ENCODE results near the gene ANKRD52. TPM values are rescaled to one million over a fixed set of nuclear protein-coding genes. Genes with fewer than 3 reads are reported as not detected.
A peak's percentile ranks its signal among the peaks of the same experiment; 100 is the strongest.

ANKRD52 gene
- total RNA-seq, 1 donor from 2014 or later, result 68.0 TPM

DNA sequence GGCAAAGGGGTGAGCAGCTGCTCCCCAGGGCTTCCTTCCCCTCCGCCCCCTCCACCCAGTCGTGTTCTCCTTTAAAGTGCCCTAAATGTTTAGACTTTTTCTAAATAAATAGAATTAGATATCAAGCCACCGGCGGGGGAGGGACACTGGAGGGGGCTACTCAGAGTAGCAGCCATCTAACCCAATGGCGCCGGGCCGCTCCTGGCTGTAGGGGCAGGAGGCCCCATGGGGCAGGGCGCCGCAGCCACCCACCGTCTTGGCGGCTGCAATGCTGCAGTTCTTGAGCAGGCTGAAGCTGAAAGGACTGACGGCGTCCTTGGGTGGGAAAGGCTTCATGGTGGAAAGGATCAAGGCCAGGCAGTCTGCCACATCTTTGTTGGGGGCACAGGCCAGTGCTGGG, 15.2 kb downstream of the ANKRD52 start:
- Mint-ChIP-seq H3K27me3 (no peaks in the 10 kb centered on the region), H3K27ac (no peak overlapping the region), H3K4me3 (no peak overlapping the region), H3K36me3 (ENCODE audit: low read depth) (peaks cover 39% of the 10 kb centered on the region), H3K4me1 (peaks cover 5% of the 10 kb centered on the region), H3K9me3 (no peaks in the 10 kb centered on the region)
- intact Hi-C loops (cut with micrococcal nuclease), result no loop called here
- no peak for DNase-seq

DNA sequence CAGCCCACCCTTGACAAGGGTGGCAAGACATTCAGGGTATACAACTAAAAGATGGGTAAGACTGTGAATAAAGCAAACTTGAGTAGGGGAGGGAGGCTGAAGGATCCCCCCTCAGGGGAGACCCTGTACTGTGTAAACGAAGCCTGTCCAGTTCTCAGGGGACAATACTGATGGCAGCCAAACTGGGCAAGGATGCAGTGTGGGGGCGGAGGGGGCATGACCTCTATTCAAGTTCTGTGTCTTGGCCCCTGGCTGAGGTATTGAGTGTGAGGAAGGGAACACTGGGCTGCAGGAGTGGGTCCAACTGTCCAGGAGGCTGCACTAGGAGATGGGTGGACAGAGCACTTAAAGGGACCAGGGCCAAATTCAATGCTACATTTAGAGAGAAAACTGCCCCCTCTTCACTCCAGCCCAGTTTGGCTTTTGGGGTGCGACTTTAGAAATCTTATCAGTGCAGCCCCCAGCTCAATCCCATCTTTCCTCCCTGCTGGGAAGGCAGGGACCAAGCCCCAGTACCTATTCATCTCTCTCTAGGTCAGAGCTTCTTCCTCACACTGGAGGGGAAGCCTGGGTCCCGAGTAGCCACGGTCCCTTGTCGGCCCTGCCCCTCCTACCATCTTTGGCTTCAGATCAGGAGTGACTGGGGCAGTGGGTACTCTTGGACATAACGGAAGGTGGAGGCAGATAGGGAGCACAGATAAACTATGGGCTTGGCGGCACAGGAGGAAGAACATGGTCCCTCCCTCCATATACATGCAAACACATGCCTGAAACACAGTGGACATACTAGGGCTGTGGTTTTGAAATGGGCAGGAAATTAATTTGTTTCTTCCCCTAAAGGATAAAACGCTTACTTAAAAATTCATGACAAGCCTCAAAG, 16.5 kb downstream of the ANKRD52 start:
- Mint-ChIP-seq H3K36me3 (ENCODE audit: low read depth) (peaks cover 33% of the 10 kb centered on the region), H3K27ac (peak overlapping the region; percentile 27), H3K9me3 (no peaks in the 10 kb centered on the region), H3K4me3 (no peak overlapping the region), H3K27me3 (no peaks in the 10 kb centered on the region), H3K4me1 (peaks cover 5% of the 10 kb centered on the region)
- intact Hi-C loops (cut with micrococcal nuclease), result no loop called here
- DNase-seq, result no peak

DNA sequence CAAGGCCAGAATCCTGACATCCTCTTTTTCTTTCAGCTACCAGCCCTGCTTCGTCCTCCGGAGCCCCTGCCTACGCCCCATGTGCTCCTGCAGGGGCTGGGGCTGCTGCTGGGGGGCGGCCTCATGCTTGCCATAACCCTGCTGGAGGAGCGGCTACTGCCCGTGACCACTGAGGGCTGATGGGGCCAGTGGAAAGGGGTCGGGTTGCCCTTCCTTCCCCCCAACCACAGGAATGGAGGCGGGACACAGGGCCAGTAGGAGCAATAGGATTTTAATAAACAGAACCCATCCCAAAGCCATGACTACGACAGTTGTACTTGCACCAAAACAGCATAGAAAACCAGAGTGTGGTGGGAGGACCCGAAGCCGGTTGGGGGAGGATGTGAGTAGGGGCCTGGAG, 20.6 kb downstream of the ANKRD52 start:
- H3K27ac Mint-ChIP-seq, result no peak overlapping the region
- H3K36me3 Mint-ChIP-seq (ENCODE audit: low read depth), result peaks cover 17% of the 10 kb centered on the region
- peaks cover 4% of the 10 kb centered on the region for H3K4me1 Mint-ChIP-seq
- no peaks in the 10 kb centered on the region for H3K9me3 Mint-ChIP-seq
- DNase-seq, result no peak
- H3K27me3 Mint-ChIP-seq, result no peaks in the 10 kb centered on the region
- H3K4me3 Mint-ChIP-seq, result no peak overlapping the region
- intact Hi-C loops (cut with micrococcal nuclease), result no loop called here

DNA sequence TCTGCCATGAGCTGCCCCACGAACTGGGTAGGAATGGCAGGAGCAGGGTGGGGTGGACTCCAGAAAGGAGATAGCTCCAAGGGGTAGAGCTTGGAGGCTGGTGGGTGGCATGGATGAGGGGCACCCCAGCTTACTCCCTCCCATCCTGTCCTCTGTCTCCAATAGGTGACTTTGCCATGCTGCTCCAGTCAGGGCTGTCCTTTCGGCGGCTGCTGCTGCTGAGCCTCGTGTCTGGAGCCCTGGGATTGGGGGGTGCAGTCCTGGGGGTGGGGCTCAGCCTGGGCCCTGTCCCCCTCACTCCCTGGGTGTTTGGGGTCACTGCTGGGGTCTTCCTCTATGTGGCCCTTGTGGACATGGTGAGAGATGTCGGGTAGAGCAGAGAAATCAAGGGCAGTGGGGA, 21.2 kb downstream of the ANKRD52 start:
- DNase-seq, result no peak
- Mint-ChIP-seq H3K27ac (no peak overlapping the region), H3K36me3 (ENCODE audit: low read depth) (peaks cover 12% of the 10 kb centered on the region), H3K27me3 (no peaks in the 10 kb centered on the region), H3K4me1 (no peaks in the 10 kb centered on the region), H3K4me3 (no peak overlapping the region), H3K9me3 (no peaks in the 10 kb centered on the region)
- intact Hi-C loops (cut with micrococcal nuclease), result no loop called here

DNA sequence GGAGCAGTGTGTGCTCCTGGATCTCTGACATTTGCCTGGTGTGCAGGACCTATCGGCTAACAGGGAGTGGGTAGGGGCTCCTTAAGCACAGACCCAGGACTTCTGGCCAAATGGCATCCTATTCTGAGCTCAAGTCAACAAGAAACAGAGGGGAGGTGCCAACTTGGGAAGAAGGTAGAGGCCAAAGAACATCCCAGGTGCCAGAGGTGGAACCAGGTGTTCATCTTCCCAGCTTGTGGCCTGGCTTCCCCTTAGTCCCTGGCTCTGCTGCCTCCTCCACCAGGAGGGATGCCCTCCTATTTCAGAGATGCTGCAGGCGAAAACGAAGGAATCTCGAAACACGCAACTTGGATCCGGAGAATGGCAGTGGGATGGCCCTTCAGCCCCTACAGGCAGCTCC, 22.1 kb downstream of the ANKRD52 start:
- intact Hi-C loops (cut with micrococcal nuclease), result no loop called here
- H3K9me3 Mint-ChIP-seq, result no peaks in the 10 kb centered on the region
- H3K27me3 Mint-ChIP-seq, result no peaks in the 10 kb centered on the region
- H3K4me1 Mint-ChIP-seq, result no peaks in the 10 kb centered on the region
- H3K4me3 Mint-ChIP-seq, result no peak overlapping the region
- no peak overlapping the region for H3K27ac Mint-ChIP-seq
- H3K36me3 Mint-ChIP-seq (ENCODE audit: low read depth), result peaks cover 5% of the 10 kb centered on the region
- no peak for DNase-seq

DNA sequence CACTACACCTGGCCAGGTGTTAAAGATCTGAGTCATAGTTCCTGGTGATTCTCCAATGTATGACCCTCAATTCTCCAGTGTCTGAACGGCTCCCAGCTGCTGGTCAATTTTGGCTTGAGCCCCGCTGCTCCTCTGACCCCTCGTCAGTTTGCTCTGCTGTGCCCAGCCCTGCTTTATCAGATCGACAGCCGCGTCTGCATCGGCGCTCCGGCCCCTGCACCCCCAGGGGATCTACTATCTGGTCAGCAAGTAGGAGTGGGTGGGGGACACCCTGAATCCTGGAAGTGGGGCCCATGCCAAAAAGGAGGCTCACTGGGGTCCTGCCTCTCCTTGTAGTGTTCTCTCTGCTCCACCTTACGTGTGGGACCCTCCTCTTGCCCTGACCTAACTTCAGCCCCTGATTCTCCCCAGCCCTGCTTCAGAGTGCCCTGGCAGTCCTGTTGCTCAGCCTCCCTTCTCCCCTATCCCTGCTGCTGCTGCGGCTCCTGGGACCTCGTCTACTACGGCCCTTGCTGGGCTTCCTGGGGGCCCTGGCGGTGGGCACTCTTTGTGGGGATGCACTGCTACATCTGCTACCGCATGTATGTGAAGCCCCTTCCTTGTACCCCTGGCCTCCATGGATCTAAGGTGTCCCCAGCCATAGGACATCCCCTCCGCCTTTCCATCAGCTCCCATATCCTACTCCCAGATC, 23.3 kb downstream of the ANKRD52 start:
- Mint-ChIP-seq H3K9me3 (no peaks in the 10 kb centered on the region), H3K36me3 (ENCODE audit: low read depth) (peaks cover 6% of the 10 kb centered on the region), H3K27me3 (no peaks in the 10 kb centered on the region), H3K27ac (no peak overlapping the region), H3K4me3 (no peak overlapping the region), H3K4me1 (no peaks in the 10 kb centered on the region)
- no peak for DNase-seq
- intact Hi-C loops (cut with micrococcal nuclease), result no loop called here

DNA sequence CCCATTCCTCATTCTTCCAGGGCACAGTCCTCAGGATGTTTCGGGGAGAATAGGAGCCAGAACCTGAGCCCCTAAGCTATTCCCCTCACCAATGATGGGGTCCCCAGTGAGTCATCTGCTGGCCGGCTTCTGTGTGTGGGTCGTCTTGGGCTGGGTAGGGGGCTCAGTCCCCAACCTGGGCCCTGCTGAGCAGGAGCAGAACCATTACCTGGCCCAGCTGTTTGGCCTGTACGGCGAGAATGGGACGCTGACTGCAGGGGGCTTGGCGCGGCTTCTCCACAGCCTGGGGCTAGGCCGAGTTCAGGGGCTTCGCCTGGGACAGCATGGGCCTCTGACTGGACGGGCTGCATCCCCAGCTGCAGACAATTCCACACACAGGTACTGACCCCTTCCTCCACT, 27.0 kb downstream of the ANKRD52 start:
- Mint-ChIP-seq H3K9me3 (no peaks in the 10 kb centered on the region), H3K27me3 (no peaks in the 10 kb centered on the region), H3K4me1 (peaks cover 2% of the 10 kb centered on the region), H3K4me3 (no peak overlapping the region), H3K27ac (no peak overlapping the region), H3K36me3 (ENCODE audit: low read depth) (peaks cover 13% of the 10 kb centered on the region)
- no peak for DNase-seq
- intact Hi-C loops (cut with micrococcal nuclease), result no loop called here

DNA sequence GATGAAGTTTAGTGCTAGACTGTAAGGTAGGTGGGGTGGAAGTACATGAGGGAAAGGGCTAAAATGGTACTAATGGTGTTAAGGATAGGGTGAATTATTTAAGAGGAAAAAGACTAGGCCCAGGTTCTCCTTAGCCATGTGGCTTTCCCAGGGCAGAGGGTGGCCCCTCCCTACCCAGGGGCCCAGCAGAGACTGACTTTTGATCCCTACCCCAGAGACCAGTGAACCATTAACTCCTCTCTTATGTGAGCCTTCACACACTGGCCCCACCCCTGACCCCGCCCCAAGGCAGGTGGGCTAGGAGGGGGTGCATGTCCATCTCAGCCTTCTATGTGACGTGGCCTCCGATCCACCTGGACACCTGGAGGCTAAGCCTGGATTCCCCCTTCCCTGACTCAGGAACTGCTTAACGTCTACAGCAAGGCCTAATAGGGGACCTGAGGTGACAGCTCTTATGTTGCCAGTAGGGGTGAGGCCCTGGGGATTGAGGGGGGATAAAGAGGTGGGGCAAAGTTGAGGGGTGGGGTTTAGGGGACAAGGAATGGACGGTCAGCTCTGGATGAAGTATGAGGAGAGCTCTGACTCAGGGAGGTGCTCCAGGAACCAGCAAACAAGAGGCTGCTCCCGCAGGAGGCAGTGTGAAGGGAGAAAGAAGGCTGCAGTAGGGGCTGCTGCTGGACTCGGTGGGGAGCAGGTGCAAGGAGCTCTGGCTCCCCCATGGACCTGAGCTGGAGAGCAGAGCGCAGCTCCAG, 27.6 kb downstream of the ANKRD52 start:
- Mint-ChIP-seq H3K27me3 (no peaks in the 10 kb centered on the region), H3K27ac (no peak overlapping the region), H3K9me3 (no peaks in the 10 kb centered on the region), H3K36me3 (ENCODE audit: low read depth) (peaks cover 16% of the 10 kb centered on the region), H3K4me3 (no peak overlapping the region), H3K4me1 (peaks cover 4% of the 10 kb centered on the region)
- no peak for DNase-seq
- intact Hi-C loops (cut with micrococcal nuclease), result no loop called here

DNA sequence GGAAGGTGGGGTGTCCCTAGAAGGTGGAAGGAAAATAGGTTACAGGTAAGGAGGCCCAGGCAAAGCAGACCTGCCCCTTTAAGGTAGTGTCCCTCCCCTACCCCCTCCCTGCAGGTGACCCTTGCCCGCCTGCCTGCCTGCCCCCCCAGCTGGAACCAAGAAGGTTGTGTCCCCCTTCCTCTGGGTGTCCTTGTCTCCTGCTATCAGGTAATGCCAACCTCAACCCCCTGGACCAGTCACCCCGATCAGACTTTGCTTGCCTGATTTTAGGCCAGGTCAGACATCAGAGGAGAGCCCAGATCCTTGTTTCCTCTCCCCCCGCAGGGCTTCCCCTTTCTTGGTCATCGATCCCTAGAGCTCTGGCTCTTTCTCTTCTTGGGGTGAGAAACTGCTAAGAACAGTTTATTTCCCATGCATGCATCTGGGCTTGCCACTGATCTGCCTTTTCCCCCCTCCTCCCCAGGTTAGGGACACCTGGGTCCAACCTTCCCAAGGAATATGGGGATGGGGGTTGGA, 28.2 kb downstream of the ANKRD52 start, which contains the start of gene SLC39A5:
SLC39A5 (plus strand) TSS at position 136 of the 516 bp plus-strand sequence. CDS start 1,224 bp downstream, outside the sequence.
- Mint-ChIP-seq H3K27ac (no peak within 1 kb of the TSS), H3K27me3 (no peaks in the 10 kb centered on the region), H3K9me3 (no peaks in the 10 kb centered on the region), H3K36me3 (ENCODE audit: low read depth) (peaks cover 22% of the 10 kb centered on the region), H3K4me3 (no peak within 1 kb of the TSS), H3K4me1 (peaks cover 11% of the 10 kb centered on the region)
- intact Hi-C loops (cut with micrococcal nuclease), result no loop called here
- no peak for DNase-seq

DNA sequence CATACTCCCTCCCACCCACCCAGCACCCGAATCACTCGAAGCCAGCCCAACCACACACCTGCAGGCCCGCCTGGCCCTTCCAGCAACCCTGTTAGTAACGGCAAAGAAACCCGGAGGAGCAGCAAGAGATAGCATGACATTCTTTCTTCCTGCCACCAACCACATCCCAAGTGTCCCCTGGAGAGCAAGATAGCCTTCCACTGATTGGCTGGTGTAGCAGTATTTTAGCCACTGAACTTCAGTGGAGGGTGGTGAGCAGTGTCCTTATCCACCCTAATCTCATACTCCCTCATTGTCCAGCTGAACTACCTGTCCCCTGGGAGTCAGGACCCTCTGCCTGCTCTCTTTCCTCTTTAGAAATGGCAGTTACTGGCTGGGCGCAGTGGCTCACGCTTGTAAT, 29.1 kb downstream of the ANKRD52 start:
- intact Hi-C loops (cut with micrococcal nuclease), result no loop called here
- Mint-ChIP-seq H3K4me3 (no peak overlapping the region), H3K9me3 (no peaks in the 10 kb centered on the region), H3K27me3 (no peaks in the 10 kb centered on the region), H3K27ac (no peak overlapping the region), H3K4me1 (peaks cover 15% of the 10 kb centered on the region), H3K36me3 (ENCODE audit: low read depth) (peaks cover 22% of the 10 kb centered on the region)
- DNase-seq, result no peak

DNA sequence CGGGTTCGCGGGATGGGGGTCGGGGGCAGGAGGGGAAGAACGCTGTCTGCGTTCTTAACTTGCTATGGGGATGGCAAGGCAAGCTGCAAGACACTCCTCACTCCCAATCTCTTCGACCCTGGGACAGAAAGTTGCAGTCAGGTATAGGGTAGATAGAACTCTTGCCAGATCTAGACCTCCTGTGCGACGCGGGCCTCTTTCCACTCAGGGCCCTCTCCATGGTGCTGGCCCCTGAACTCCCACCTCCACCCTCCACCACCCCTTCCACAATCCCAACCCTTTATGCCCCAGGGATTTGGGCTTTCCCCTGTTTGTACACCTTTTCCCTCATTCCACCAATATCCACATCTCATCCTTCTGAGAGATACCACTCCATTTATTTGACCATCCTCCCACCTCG, 33.2 kb downstream of the ANKRD52 start:
- Mint-ChIP-seq H3K4me3 (peak overlapping the region; percentile 100), H3K27me3 (no peaks in the 10 kb centered on the region), H3K4me1 (peaks cover 37% of the 10 kb centered on the region), H3K9me3 (no peaks in the 10 kb centered on the region), H3K27ac (peak overlapping the region; percentile 85), H3K36me3 (ENCODE audit: low read depth) (peaks cover 22% of the 10 kb centered on the region)
- DNase-seq, result no peak
- intact Hi-C loops (cut with micrococcal nuclease), result loop anchor here (1.0 to 5.0 kb wide), 4 partner anchors 32 to 408 kb away; partner anchors contain the start of genes ANKRD52, ORMDL2 and SARNP

DNA sequence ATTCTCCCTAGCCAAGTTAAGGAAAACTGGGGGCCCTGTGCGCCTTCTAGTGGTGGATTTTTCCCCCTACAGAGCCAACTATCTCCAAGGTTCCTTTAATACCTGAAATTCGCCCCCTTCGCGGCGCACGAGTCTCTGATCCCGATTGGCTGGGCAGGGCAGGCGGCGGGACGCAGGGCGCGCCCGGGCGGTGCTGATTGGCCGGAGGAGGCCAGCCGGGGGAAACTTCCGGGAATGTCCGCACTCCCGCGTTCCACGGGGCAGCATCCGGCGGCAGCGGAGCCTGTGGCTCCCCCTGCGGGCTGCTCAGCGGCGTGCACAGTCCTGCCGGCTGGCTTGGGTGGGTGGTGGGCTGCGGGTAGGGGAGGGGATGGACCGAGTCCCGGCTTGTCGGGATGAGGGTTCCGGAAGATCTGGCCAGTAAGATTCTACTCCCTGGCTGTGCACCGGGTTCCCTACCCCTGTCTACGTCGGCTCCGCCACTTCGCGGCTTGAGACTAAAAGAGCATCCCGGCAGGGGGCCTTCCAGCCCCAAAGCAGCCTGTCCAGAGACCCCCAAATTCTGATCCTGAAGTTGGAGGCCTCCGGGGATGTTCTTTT, 34.0 kb downstream of the ANKRD52 start, which contains the start of gene NABP2:
NABP2 (plus strand) TSS at position 241 of the 600 bp plus-strand sequence. CDS start 515 bp downstream, outside the sequence.
- Mint-ChIP-seq H3K36me3 (ENCODE audit: low read depth) (peaks cover 21% of the 10 kb centered on the region), H3K4me3 (peak within 1 kb of the TSS; percentile 100), H3K27me3 (no peaks in the 10 kb centered on the region), H3K9me3 (no peaks in the 10 kb centered on the region), H3K27ac (peak within 1 kb of the TSS; percentile 85), H3K4me1 (peaks cover 39% of the 10 kb centered on the region)
- intact Hi-C loops (cut with micrococcal nuclease), result loop anchor here (1.0 to 5.0 kb wide), 4 partner anchors 31 to 407 kb away; partner anchors contain the start of genes ANKRD52, ORMDL2 and SARNP
- DNase-seq, result peak; percentile 99

DNA sequence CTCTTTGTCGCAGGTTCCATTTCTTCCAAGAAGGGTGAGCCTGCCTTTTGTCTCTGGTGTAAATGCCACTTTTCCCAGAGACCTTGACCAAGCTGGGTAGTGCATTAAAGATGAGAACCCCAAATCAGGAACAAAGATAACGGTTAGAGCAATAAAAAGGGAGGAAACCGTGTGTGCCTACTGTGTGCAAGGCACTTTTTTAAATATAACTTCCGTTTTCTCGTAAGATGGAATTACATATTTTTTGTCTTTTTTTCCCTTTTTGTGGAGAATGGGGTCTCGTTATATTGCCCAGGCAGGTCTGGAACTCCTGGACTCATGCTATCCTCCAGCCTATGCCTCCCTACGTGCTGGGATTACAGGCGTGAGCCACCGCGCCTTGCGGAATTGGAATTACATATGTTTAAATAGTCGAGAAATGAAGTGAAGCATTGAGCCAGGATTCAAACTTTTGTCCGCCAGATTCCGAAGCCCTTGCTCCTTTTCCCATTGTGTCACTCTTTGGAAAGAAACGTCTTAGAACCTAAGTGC, 34.5 kb downstream of the ANKRD52 start:
- peak; percentile 60 for DNase-seq
- intact Hi-C loops (cut with micrococcal nuclease), result loop anchor here (1.0 to 5.0 kb wide), 5 partner anchors 30 to 406 kb away; partner anchors contain the start of genes ANKRD52, MYL6B, ORMDL2 and SARNP
- peaks cover 39% of the 10 kb centered on the region for H3K4me1 Mint-ChIP-seq
- peak overlapping the region; percentile 100 for H3K4me3 Mint-ChIP-seq
- no peaks in the 10 kb centered on the region for H3K9me3 Mint-ChIP-seq
- peak overlapping the region; percentile 85 for H3K27ac Mint-ChIP-seq
- no peaks in the 10 kb centered on the region for H3K27me3 Mint-ChIP-seq
- H3K36me3 Mint-ChIP-seq (ENCODE audit: low read depth), result peaks cover 19% of the 10 kb centered on the region

Data from activated CD4-positive, alpha-beta T cell treated with anti-CD3 and anti-CD28 coated beads, Interleukin-2, amount 10 ng/mL, durations not matched to agents 24 days and 14 days (primary cell).